ENCODE measurements around the gene RNF181. TPM values are rescaled to one million over a fixed set of nuclear protein-coding genes. Genes with fewer than 3 reads are reported as not detected.

The RNF181 gene
- total and polyA plus RNA-seq, 2 of the 13 experiments (the other 11 are each of a cell fraction or from before 2014, with no cell fraction given): 224 to 578 TPM

DNA sequence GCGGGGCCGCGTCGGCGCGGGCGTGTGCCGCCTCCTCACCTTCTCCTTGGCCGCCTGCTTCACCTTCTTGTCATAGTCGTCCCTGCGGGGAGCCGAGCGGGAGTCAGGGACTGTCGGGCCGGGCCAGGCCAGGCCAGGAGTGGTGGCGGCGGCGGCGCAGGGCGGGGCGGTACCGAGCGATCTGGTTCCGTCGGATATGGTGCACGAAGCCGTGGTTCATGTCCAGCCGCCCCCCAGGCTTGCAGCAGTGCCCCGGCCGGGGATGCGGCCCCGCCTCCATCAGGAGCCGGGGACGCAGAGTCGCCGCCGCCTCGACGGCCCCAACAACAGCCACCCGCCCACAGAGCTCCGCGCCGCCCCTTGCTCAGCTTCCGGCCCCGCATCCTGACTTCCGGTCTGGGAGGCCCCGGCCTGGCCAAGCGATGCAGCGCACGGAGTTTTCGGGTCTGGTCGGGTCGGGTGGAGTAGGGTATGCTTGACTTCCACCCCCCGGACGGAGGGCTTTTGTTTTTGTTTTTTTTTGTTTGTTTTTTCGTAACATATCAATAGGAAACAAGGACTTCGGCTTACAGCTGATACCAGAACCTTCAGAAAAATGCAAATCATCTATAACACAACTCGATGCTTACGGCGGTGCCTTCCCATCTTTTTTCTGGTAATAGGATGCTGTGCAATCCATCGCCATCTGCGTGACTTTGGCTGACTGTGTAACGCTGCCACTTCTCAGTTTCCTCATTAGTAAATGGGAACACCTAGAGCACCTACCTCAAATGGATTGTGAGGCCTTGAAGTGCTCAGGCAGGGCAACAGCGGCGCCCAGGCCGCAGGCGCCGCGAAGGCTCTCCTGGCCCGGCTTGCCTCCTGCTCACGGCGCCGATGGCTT, 16.4 kb downstream of the RNF181 start, which contains the start of gene C2orf68 (continued):
- TF ChIP-seq GRHL1 (CRISPR knock-in tag; conservative IDR thresholded peaks at IDR 0.05) (no peak), AHDC1 (CRISPR knock-in tag; IDR thresholded peaks at IDR 0.05; ENCODE audit: borderline replicate concordance) (peak; percentile 64; the same call in 1 of the 2 replicates), ZNF446 (CRISPR knock-in tag; IDR thresholded peaks at IDR 0.05) (peak; percentile 81; the same call in 1 of the 2 replicates), NFRKB (IDR thresholded peaks at IDR 0.05) (no peak), ATF2 (CRISPR knock-in tag; IDR thresholded peaks at IDR 0.05) (no peak; the same call in 1 of the 2 replicates), JDP2 (CRISPR knock-in tag; IDR thresholded peaks at IDR 0.05; ENCODE audit: borderline replicate concordance) (no peak), ZNF737 (CRISPR knock-in tag; IDR thresholded peaks at IDR 0.05; ENCODE audit: borderline replicate concordance) (no peak), KDM6A (CRISPR knock-in tag; IDR thresholded peaks at IDR 0.05; ENCODE audit: low read depth) (no peak), ZNF780A (CRISPR knock-in tag; IDR thresholded peaks at IDR 0.05) (no peak; the same call in 1 of the 2 replicates), JUN (CRISPR knock-in tag; IDR thresholded peaks at IDR 0.05) (no peak), HCFC1 (IDR thresholded peaks at IDR 0.05; ENCODE audit: low read depth, low read length) (peak; percentile 52), MTA3 (CRISPR knock-in tag; IDR thresholded peaks at IDR 0.05) (no peak), REPIN1 (CRISPR knock-in tag; IDR thresholded peaks at IDR 0.05; ENCODE audit: borderline replicate concordance, low read depth) (no peak), ZNF124 (CRISPR knock-in tag; IDR thresholded peaks at IDR 0.05) (peak; percentile 47; the same call in 1 of the 2 replicates), SNRNP70 (IDR thresholded peaks at IDR 0.05; ENCODE audit: low read depth, low read length) (no peak)
- TF ChIP-seq, protein P1, sequence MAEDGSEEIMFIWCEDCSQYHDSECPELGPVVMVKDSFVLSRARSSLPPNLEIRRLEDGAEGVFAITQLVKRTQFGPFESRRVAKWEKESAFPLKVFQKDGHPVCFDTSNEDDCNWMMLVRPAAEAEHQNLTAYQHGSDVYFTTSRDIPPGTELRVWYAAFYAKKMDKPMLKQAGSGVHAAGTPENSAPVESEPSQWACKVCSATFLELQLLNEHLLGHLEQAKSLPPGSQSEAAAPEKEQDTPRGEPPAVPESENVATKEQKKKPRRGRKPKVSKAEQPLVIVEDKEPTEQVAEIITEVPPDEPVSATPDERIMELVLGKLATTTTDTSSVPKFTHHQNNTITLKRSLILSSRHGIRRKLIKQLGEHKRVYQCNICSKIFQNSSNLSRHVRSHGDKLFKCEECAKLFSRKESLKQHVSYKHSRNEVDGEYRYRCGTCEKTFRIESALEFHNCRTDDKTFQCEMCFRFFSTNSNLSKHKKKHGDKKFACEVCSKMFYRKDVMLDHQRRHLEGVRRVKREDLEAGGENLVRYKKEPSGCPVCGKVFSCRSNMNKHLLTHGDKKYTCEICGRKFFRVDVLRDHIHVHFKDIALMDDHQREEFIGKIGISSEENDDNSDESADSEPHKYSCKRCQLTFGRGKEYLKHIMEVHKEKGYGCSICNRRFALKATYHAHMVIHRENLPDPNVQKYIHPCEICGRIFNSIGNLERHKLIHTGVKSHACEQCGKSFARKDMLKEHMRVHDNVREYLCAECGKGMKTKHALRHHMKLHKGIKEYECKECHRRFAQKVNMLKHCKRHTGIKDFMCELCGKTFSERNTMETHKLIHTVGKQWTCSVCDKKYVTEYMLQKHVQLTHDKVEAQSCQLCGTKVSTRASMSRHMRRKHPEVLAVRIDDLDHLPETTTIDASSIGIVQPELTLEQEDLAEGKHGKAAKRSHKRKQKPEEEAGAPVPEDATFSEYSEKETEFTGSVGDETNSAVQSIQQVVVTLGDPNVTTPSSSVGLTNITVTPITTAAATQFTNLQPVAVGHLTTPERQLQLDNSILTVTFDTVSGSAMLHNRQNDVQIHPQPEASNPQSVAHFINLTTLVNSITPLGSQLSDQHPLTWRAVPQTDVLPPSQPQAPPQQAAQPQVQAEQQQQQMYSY (CRISPR knock-in tag; IDR thresholded peaks at IDR 0.05): no peak
